ENCODE data around the gene SLC6A4.

DNA sequence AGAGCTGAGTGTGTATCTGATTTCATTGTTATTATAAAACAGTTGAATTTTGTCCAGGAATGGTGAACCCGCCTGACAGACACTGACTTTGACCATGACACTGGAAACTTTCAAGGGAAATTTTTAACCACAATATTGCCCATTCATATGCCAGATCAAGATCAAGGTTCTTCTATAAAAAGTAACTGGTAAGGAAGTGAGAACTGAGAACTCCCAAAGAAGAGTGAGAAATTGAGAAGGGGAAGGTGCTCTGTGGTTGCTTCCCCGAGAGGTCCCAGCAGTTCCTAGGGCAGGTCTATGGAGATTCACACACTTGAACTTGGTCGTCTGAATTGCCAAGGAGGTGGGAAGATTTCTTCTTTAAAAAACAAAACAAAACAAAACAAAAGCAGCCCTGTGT is 27.3 kb downstream of the SLC6A4 start:
- TF ChIP-seq FOXP2 (optimal IDR thresholded peaks at IDR 0.05; ENCODE audit: borderline replicate concordance, extremely low read depth, extremely low read length, insufficient read depth) = no peak
- TF ChIP-seq SIN3A (IDR thresholded peaks at IDR 0.05; ENCODE audit: borderline replicate concordance, insufficient read depth, low read length) = no peak
